NCI-H2107 treated with DMSO at 0.1 percent for 48 hours (cell line): ENCODE measurements around the gene SEL1L3.
"Not testable (repeated sequence)": the region's sequence is repeated elsewhere in the genome, so short reads cannot be mapped to it uniquely, and the experiment has no call there.

ENCODE experiments used
- DNase-seq: peaks from one replicate; lab custom pipeline; 2025; ENCODE audit not compliant: unreplicated experiment; lab: John Stamatoyannopoulos, UW

The SEL1L3 gene

GRCh38 chr4:25879991-25880651, 17.3 kb upstream of the SEL1L3 start:
- no peak for DNase-seq

- no peak for DNase-seq
These were observed 16.8 kb upstream of the SEL1L3 start for GRCh38 chr4:25879587-25879986.

- no peak for DNase-seq
These were observed 16.4 kb upstream of the SEL1L3 start for GRCh38 chr4:25879091-25879584.

- DNase-seq, result no peak
These were observed 15.9 kb upstream of the SEL1L3 start for GRCh38 chr4:25878676-25879075.

GRCh38 chr4:25875281-25875745, 12.5 kb upstream of the SEL1L3 start:
- DNase-seq, result no peak

- no peak for DNase-seq
These were observed 11.9 kb upstream of the SEL1L3 start for GRCh38 chr4:25874655-25875054.

GRCh38 chr4:25873632-25874129, 10.9 kb upstream of the SEL1L3 start:
- no peak for DNase-seq

- no peak for DNase-seq
These were observed 10.3 kb upstream of the SEL1L3 start for GRCh38 chr4:25872851-25873631.

- no peak for DNase-seq
These were observed 7.3 kb upstream of the SEL1L3 start for GRCh38 chr4:25870081-25870480.

- no peak for DNase-seq
These were observed 5.0 kb upstream of the SEL1L3 start for GRCh38 chr4:25867781-25868294.

- DNase-seq, result not testable (repeated sequence)
These were observed 3.6 kb upstream of the SEL1L3 start for GRCh38 chr4:25866401-25866800.

- DNase-seq, result no peak
These were observed 2.8 kb upstream of the SEL1L3 start for GRCh38 chr4:25865586-25865985.

GRCh38 chr4:25863831-25864418, 1.1 kb upstream of the SEL1L3 start:
- no peak for DNase-seq

- DNase-seq, result no peak
These were observed 578 bp upstream of the SEL1L3 start for GRCh38 chr4:25863347-25863784.

- no peak for DNase-seq
These were observed 807 bp downstream of the SEL1L3 start for GRCh38 chr4:25861951-25862410.

- no peak for DNase-seq
These were observed 1.4 kb downstream of the SEL1L3 start for GRCh38 chr4:25861280-25861950.

- no peak for DNase-seq
These were observed 2.1 kb downstream of the SEL1L3 start for GRCh38 chr4:25860586-25861279.

GRCh38 chr4:25859429-25860148, 3.2 kb downstream of the SEL1L3 start:
- DNase-seq, result no peak

GRCh38 chr4:25857851-25858400, 4.9 kb downstream of the SEL1L3 start:
- DNase-seq, result no peak
